ENCODE data around the gene FAM222B.
"Not testable (repeated sequence)": the region's sequence is repeated elsewhere in the genome, so short reads cannot be mapped to it uniquely, and the experiment has no call there.

Gene FAM222B

GRCh38 chr17:28745786-28746411 is 96.7 kb downstream of the FAM222B start:
- DNase-seq (ENCODE audit: low spot score): no peak

DNA sequence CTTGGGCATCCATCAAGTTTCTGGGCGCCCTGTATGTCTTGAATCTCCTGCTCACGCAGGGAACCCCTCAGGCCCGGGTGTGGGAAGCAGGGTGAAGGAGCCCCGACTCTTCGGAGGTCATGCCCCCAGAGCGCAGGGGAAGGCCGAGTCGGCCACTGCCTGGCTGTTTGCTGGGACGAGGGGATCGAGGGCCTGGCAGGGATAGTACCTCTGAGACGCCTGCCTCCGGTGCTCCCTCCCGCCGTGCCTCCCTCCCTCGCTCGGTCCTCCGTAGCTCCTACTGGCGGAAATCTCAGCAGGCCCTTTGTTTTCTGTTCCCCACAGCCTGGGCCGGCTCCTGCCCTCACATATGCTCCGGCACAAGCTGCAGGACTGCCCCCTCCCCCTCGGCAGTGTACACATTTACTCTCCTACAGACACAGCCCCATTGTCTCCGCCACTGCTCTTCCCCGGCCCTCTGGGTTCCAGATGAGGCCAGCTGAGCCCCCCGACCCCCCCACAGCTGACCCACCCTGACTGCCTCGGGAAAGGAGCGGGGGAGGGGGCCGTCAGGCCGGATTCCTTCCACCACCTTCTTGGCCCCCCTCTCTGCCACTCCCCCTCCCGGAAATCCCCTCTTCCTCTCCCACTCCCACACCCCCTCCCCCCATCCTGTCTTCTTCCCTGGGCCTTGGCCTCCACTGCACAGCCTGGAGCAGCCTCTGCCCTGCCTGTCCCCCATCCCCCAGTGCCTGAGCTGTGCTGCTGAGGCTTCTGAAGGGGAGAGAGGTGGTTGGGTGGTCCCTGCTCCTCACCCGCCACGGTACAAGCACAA is 97.4 kb downstream of the FAM222B start:
- peak; percentile 58 for DNase-seq (ENCODE audit: low spot score)

DNA sequence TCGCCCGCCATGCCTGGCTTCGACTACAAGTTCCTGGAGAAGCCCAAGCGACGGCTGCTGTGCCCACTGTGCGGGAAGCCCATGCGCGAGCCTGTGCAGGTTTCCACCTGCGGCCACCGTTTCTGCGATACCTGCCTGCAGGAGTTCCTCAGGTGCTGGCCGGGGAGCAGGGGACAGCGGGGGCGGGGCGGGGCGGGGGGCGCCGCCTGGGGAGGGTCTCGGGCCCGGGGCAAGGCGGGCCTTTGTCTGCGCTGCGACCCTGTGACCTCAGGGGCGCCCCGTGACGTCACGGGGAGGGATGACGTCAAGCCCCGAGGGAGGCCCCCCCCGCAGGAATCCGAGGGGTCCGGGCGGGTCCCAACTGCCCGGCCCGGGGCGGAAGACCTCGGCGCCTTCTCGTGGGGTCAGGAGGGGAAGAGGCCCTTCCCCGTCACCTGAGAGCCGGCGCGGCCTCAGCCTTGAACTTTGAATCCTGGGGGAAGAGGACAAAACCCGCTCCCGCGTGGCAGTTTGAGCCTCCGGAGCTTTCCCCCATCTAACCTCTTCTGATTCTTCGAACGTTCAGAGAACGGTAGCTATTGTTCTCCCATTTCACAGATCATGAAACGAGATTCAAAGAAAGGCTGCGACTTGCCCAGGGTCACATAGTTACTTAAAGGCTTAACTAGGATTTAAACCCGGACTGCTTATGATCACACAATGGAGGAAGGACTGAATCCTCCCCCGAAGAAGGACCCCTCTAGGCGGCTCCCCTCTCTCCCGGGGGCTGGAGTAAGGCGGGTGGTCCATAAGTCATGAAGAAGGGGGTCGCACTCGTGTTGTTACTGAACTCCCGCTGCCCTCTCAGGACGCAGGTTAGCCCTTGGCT is 98.3 kb downstream of the FAM222B start:
- DNase-seq (ENCODE audit: low spot score): peak; percentile 73

GRCh38 chr17:28743243-28744103 is 99.1 kb downstream of the FAM222B start, which contains the start of gene TRAF4:
TSS of gene TRAF4 (plus strand) at chr17:28744011. CDS start at chr17:28744113, 102 bp downstream.
- DNase-seq (ENCODE audit: low spot score): peak; percentile 90

GRCh38 chr17:28741358-28742349 is 100.9 kb downstream of the FAM222B start:
- DNase-seq (ENCODE audit: low spot score): no peak

DNA sequence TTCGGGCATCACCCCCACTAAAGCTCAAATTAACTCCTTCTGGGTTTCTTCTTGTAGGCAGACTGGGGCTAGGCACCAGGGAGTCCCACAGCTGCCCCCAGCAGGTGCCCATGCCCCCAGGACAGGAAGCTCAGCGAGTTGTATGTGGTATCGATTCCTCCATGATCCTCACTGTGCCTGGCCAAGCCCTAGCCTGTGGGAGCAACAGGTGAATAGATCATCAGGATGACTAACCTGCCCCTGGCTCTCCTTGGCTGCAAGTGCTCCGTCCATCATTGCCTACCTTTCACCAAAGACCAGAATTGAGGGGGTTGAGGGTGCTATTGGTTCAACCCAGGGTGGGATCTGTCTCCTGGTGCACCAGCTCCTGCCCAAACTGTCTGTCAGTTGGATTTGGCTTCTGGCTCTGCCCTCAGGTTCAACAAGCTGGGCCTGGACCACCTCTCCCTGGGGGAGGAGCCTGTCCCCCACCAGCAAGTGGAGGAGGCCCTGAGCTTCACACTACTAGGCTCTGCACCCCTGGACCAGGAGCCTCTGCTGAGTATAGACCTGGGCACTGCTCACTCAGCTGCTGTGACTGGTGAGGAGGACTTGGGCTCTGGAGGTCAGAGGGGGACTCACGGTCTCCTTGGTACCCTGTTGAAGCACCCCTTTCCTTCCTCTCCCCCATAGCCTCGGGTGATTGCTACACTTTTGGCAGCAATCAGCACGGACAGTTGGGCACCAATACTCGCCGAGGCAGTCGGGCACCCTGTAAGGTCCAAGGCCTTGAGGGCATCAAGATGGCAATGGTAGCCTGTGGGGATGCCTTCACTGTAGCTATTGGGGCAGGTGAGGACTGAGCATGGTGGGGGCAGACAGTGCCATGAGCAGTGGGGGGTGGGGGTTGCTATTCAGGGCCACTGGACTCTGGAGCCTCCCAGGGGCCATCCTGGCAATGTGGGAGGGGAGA is 101.9 kb downstream of the FAM222B start:
- no peak for DNase-seq (ENCODE audit: low spot score)

- no peak for DNase-seq (ENCODE audit: low spot score)
Measured at GRCh38 chr17:28738680-28739384, 103.8 kb downstream of the FAM222B start.

GRCh38 chr17:28737770-28738679 is 104.6 kb downstream of the FAM222B start:
- no peak for DNase-seq (ENCODE audit: low spot score)

GRCh38 chr17:28737316-28737715 is 105.3 kb downstream of the FAM222B start:
- DNase-seq (ENCODE audit: low spot score): no peak

GRCh38 chr17:28735913-28736769 is 106.4 kb downstream of the FAM222B start:
- not testable (repeated sequence) for DNase-seq (ENCODE audit: low spot score)

- DNase-seq (ENCODE audit: low spot score): no peak
Measured at GRCh38 chr17:28735242-28735722, 107.3 kb downstream of the FAM222B start.

DNA sequence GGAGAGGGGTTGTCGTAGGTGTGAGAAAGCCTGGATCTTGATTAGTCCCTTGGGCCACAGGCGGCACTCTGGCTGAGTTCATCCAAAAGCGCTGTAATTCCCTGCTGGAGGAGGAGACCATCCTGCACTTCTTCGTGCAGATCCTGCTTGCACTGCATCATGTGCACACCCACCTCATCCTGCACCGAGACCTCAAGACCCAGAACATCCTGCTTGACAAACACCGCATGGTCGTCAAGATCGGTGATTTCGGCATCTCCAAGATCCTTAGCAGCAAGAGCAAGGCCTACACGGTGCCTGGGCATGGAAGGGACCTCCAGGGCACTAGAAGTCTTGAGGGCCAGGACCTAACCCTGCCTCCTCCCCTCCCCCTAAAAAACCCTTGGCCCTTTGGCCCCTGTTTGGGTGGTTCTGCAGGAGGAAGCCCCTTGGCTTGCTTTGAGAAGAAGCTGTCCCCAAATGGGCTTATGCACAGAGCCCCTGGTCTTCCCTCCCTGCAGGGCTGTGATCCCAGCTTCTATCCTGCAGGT is 107.8 kb downstream of the FAM222B start:
- no peak for DNase-seq (ENCODE audit: low spot score)

DNA sequence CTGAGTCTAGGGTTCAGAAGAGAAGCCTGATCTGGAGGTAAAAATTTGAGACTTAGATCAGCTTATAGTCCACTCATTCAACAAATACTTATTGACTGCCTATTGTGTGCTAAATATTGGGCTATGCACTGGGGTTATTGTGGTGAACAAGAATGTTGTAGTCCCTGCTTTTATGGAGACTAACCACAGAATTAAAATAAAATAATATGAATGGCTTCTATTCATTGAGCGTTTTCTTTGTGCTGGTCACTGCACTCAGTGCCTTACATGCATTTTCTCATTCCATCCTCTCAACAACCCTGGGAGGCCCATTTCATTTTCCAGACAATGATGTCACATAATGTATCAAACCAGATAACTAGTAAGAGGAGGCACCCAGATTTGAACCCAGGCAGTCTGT is 109.2 kb downstream of the FAM222B start:
- no peak for DNase-seq (ENCODE audit: low spot score)

DNA sequence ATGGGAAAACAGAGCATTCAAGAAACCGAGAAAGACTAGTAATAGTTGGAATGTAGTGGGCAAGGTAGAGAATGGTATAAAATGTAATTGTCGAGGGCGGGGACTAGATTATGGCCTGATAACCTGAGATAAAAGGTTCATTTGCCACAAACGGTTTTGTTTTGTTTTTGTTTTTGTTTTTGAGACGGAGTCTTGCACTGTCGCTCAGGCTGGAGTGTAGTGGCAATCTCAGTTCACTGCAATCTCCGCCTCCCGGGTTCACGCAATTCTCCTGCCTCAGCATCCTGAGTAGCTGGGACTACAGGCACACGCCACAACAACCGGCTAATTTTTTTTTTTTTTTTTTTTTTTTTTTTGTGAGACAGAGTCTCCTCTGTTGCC is 112.7 kb downstream of the FAM222B start:
- no peak for DNase-seq (ENCODE audit: low spot score)

DNA sequence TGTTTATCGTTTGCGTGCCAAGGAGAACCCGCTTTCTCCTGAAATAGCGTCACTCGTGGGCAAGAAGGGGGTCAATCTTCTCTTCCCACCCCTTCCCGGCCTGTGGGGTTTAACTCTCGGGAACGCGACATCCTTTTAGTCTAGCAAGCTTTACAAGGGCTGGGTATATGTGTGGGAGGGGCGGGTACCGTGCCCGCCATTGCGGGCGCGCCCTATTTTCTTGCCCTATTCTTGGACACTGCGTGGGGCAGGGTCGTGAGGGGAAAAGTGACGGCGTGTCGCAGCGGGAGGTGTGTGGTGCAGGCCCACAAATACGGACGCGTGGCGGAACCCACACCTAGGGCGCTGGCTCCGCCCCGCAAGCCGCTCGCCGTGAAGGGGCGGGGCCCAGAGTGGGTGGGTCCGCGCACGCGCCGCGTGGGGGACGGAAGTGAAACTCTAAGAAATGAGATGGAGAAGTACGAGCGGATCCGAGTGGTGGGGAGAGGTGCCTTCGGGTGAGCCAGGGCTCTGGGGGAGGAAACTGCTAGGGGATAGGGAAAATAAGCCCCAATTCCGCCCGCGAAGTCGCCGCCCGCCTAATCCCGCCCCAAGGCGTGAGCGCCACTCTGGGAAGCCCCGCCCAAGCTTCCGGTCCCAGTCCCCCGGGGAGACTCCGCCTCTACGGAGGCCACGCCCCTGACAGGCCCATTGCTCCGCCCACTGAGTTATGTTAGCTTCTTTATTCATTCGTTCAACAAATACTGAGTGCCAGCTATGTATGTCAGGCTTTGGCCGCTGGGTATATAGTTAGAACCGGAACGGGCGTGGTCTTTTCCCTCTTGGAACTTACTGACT is 114.0 kb downstream of the FAM222B start, which contains the start of gene NEK8:
Gene NEK8 (plus strand): TSS at position 425 of the 837 bp plus-strand sequence. CDS start 26 bp downstream, at position 451.
- DNase-seq (ENCODE audit: low spot score): peak; percentile 91

All from HuH-7.5 (cell line).